HUES48 (cell line): ENCODE data around the gene NPAS4.
A peak's percentile ranks its signal among the peaks of the same experiment; 100 is the strongest.

Source experiments
- H3K27ac ChIP-seq: one replicate; pipeline ENCODE4 v1.7.0; 2013; ENCODE audit warnings: low read depth, low read length, inconsistent platforms
- H3K27me3 ChIP-seq: 2 replicates; pipeline ENCODE4 v1.6.1; 2013; ENCODE audit warnings: mild to moderate bottlenecking, low read length; ENCODE audit not compliant: control insufficient read depth, insufficient read depth
- H3K36me3 ChIP-seq: 2 replicates; pipeline ENCODE4 v1.6.1; 2013; ENCODE audit warnings: low read length; ENCODE audit not compliant: control insufficient read depth, insufficient read depth
- H3K4me1 ChIP-seq: 2 replicates; pipeline ENCODE4 v1.6.1; 2013; ENCODE audit warnings: mild to moderate bottlenecking, low read length; ENCODE audit not compliant: control insufficient read depth, insufficient read depth
- H3K4me3 ChIP-seq: 2 replicates; pipeline ENCODE4 v1.5.1; 2013; ENCODE audit warnings: mild to moderate bottlenecking, low read depth, low read length
- H3K9ac ChIP-seq: 2 replicates; pipeline ENCODE4 v1.6.1; 2013; ENCODE audit warnings: mild to moderate bottlenecking, low read depth, low read length, moderate library complexity
- H3K9me3 ChIP-seq: 2 replicates; pipeline ENCODE4 v1.6.1; 2013; ENCODE audit warnings: low read length; ENCODE audit not compliant: control insufficient read depth, insufficient read depth

The NPAS4 gene

DNA sequence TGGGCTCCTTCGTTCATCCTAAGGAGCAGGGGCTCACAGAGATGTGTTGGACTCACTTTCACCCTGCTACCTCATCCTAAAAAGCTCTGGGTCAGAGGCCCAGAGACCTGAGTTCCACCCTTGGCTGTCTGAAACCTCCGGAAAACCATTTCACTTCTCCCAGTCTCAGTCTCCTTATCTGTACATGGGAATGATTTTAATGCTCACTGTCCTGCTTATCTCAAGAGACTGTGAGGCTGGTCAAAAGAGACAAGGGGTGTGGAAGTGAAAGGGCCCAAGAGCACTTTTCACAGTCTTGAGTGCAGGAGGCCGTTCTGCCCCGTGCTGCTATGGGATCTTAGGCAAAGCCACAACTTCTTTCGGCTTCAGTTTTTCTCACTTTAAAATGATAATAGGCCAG, 13.2 kb upstream of the NPAS4 start:
- no peak overlapping the region for H3K27ac ChIP-seq
- H3K4me1 ChIP-seq: peaks cover 6% of the 10 kb centered on the region; the same call in 1 of the 2 replicates
- H3K4me3 ChIP-seq: no peak overlapping the region
- no peaks in the 10 kb centered on the region for H3K9me3 ChIP-seq
- peaks cover 4% of the 10 kb centered on the region; the same call in 1 of the 2 replicates for H3K27me3 ChIP-seq
- no peak overlapping the region for H3K9ac ChIP-seq
- no peaks in the 10 kb centered on the region for H3K36me3 ChIP-seq

DNA sequence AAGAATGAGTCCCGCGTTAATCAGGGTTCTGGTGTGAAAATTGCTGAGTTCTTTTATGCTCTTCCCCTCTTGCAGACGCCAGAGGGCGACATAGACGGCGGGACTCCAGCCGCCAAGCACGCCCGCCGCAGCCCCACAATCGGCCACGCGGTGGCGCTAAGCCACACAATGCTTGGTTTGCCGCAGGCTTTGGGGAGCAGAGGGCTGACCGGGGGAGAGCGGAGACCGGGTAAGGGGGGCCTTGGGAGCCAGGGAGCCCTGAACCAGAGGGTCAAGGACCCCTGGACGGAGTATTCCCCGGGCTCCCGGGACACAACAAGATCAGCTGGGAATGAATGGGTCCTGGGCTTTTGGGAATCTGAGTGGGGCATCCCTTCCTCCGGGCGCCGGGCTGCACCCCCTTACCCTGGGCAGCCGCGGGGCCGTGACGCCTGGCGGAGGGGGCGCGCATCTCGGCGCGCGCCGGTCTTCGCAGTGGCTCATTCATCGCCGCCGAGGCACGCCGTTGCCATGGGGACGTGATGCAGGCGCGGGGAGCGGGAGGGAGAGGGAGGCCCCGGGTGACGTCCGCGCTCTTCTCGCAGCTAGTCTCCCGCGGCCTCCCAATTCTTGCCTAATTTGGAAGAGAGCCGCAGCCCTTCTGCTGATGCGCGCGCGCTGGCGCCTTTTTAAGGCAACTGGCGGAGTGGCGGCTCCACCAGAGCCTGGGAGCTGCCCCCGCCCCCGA, 12.2 kb upstream of the NPAS4 start:
- Histone ChIP-seq H3K4me1 (peaks cover 11% of the 10 kb centered on the region), H3K9ac (no peak overlapping the region; the same call in 1 of the 2 replicates), H3K27me3 (peaks cover 4% of the 10 kb centered on the region; the same call in 1 of the 2 replicates), H3K36me3 (no peaks in the 10 kb centered on the region), H3K4me3 (peak overlapping the region; percentile 66), H3K9me3 (no peaks in the 10 kb centered on the region), H3K27ac (peak overlapping the region; percentile 65)

DNA sequence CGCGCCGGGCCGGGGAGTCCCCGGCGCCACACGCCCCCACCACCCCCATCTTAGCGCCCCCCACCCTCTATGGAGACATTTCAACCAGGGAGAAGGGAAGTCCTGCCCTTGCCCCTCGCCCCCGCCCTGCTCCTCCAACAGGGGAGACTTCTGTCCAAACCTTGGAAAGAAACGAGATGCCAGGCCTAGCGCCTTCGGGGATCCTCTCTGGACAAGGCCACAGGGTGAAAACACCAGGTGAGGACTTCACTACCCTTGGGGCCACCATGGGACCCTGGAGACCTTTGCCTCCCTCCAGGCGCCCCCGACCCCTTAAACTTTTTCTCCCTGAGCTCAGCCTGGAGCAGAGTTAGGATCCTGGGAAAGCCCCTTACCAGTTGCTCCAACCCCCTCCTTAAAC, 11.6 kb upstream of the NPAS4 start:
- Histone ChIP-seq H3K4me3 (peak overlapping the region; percentile 33; the same call in 1 of the 2 replicates), H3K9me3 (no peaks in the 10 kb centered on the region), H3K36me3 (no peaks in the 10 kb centered on the region), H3K27me3 (peaks cover 4% of the 10 kb centered on the region; the same call in 1 of the 2 replicates), H3K9ac (no peak overlapping the region; the same call in 1 of the 2 replicates), H3K27ac (peak overlapping the region; percentile 65), H3K4me1 (peaks cover 14% of the 10 kb centered on the region)

DNA sequence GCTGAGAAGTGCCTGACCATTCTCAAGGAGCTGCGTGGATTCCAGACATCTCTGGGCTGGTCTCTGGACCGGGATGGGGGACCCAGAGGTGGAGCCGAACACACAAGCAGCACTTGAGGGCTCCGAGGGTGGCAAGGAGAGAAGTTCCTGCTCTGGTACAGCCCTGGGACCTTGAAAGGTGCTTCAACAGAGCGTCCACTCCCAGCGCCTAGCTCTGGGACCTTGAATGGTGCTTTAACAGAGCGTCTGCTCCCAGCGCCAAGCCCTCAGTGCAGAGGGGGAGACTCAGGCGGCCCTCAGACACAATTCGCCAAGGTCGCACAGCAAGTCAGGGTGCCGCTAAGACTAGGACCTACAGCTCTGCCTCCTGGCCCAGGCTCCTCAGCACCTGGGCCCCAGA, 10.6 kb upstream of the NPAS4 start:
- H3K9ac ChIP-seq: no peak overlapping the region
- H3K27me3 ChIP-seq: peaks cover 4% of the 10 kb centered on the region; the same call in 1 of the 2 replicates
- no peaks in the 10 kb centered on the region for H3K36me3 ChIP-seq
- no peak overlapping the region for H3K27ac ChIP-seq
- no peak overlapping the region for H3K4me3 ChIP-seq
- no peaks in the 10 kb centered on the region for H3K9me3 ChIP-seq
- H3K4me1 ChIP-seq: peaks cover 24% of the 10 kb centered on the region

DNA sequence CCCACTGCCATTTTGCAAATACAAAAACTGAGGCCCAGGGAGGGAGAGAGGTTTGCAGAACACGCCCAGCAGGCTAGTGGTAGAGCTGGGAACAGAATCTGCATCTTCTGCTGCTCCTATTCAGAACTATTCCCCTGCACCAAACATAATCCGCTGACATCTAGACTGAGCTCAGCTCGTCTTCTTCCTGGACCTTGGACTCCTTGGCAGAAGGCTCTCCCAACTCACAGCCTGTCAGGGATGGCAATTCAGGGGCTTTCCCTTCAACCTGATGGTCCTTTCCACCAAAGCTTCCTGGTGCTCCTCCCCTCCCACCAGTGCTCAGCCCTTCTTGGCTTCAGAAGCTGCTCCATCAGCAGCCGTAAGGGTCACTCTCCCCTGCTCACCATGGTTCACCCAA, 9.5 kb upstream of the NPAS4 start:
- H3K4me3 ChIP-seq: no peak overlapping the region
- H3K27me3 ChIP-seq: no peaks in the 10 kb centered on the region; the same call in 1 of the 2 replicates
- H3K4me1 ChIP-seq: peaks cover 25% of the 10 kb centered on the region
- no peak overlapping the region for H3K27ac ChIP-seq
- H3K36me3 ChIP-seq: no peaks in the 10 kb centered on the region
- H3K9ac ChIP-seq: no peak overlapping the region
- H3K9me3 ChIP-seq: no peaks in the 10 kb centered on the region

DNA sequence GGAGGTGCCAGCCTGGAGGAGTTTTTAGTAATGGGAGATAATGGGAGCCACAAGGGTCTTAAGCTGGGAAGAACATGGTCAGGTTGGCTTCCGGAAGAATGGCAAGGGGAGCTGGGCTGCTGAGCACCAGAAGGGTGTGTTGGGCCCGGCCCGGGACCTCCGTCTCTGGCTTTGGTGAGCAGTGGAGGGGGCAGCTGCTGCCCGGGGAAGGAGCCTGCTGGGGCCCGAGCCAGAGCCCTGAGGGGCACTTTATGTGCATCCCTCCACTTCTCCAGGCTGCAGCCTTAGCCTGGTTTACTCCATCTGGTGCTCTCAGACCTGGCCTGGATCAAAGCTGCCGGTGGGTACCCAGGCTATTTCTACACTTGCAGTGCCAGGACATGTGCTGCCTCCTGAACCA, 8.7 kb upstream of the NPAS4 start:
- Histone ChIP-seq H3K4me3 (no peak overlapping the region), H3K27me3 (no peaks in the 10 kb centered on the region; the same call in 1 of the 2 replicates), H3K4me1 (peaks cover 25% of the 10 kb centered on the region), H3K9ac (no peak overlapping the region), H3K36me3 (no peaks in the 10 kb centered on the region), H3K27ac (no peak overlapping the region), H3K9me3 (no peaks in the 10 kb centered on the region)

DNA sequence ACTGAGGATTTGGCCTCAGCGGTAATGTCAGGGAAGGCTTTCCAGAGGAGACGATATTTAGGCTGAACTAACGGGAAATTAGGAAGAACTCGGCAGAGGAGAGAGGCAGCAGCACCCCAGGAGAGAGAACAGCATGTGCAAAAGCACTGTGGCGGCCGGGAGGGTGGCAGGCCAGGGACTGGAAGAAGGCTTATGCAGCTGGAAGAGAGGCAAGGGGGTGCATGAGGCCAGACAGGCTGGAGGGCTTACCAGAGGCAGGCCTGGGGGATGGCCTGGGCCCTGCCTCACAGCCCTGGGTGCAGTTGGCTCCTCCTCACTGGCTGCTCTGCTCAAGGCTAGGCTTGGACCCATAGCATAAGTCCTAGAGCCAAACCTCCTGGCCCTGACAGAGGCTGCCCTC, 7.7 kb upstream of the NPAS4 start:
- no peaks in the 10 kb centered on the region for H3K27me3 ChIP-seq
- peaks cover 34% of the 10 kb centered on the region for H3K4me1 ChIP-seq
- H3K9me3 ChIP-seq: no peaks in the 10 kb centered on the region
- H3K9ac ChIP-seq: no peak overlapping the region
- no peak overlapping the region for H3K4me3 ChIP-seq
- no peaks in the 10 kb centered on the region for H3K36me3 ChIP-seq
- peak overlapping the region; percentile 87 for H3K27ac ChIP-seq

DNA sequence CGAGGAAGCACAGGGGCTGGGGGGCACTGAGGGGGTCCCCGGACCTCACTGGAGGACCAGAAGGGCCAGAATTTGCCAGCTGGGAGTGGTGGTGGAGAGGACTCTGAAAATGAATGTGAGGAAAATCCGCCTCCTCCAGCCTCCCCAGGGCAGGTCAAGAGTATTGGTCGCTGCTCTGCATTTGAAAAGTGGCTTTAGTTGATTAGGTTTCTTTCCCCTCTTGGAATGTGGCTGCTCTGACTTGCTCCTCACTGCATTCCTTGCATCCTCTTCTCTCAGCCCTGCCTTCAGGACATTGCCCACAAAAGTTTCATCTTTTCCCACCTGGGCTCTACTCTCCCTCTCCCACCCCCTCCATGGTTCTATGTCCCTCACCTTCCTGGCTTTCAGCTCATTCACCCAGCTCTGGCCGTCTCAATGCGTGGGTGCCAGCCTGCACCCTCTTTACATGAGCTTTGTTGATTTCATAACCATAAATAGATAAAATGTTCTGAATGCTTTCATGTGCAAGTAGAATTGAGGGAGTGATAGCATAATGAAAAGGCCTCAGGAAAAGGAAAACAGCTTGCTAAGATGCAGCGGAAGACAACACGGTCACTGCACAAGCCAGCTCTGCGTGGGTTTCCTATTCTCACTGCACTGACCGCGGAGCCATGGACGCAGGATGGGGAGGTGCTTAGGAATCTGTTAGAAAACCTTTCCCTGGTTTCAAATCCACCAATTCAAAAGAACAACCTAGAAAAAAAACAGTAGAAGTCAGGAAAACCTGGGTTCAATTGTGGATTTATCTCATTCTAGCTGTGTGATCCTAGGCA, 6.5 kb upstream of the NPAS4 start:
- H3K4me3 ChIP-seq: peak overlapping the region; percentile 25; the same call in 1 of the 2 replicates
- H3K9me3 ChIP-seq: no peaks in the 10 kb centered on the region
- H3K27ac ChIP-seq: peak overlapping the region; percentile 87
- H3K36me3 ChIP-seq: no peaks in the 10 kb centered on the region
- H3K4me1 ChIP-seq: peaks cover 43% of the 10 kb centered on the region
- H3K27me3 ChIP-seq: peaks cover 6% of the 10 kb centered on the region
- peak overlapping the region; percentile 19; the same call in 1 of the 2 replicates for H3K9ac ChIP-seq

DNA sequence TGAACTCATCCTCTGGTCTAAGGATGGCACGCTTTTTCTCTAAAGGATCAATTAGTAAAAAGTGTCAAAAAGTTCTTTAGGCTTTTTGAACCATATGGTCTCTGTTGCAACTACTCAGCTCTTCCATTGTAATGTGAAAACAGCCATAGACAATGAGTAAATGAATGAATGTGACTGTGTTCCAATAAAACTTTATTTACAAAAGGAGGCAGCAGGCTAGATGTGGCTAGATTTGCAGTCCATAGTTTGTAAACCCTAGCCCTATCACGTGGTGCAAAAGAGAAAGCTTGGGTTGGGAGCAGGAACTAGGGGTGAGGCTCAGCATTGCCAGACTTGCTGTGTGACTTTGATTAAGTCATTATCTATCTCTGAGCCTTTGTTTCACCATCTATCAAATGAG, 5.4 kb upstream of the NPAS4 start:
- no peaks in the 10 kb centered on the region for H3K9me3 ChIP-seq
- no peak overlapping the region for H3K4me3 ChIP-seq
- peaks cover 47% of the 10 kb centered on the region for H3K4me1 ChIP-seq
- peaks cover 16% of the 10 kb centered on the region for H3K27me3 ChIP-seq
- no peak overlapping the region for H3K27ac ChIP-seq
- H3K36me3 ChIP-seq: no peaks in the 10 kb centered on the region
- no peak overlapping the region for H3K9ac ChIP-seq

DNA sequence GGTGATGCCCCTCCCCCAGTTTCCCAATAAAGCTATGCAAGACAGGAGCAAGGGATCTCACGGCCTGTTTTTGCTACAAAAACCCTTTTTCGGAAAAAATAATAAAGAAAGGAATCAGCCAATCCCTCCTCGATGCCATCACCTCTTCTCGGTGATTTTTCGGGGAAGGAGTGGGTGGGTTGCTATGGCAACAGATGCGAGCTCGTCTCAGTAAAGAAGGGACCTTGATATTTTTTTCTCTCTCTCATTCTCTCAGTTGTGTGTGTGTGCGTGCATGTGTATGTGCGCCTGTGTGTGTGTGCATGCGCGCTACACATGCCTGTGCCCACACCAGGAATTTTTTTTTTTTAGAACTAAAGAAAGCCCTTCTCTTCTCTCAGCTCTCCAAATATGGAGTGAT, 3.8 kb upstream of the NPAS4 start:
- H3K36me3 ChIP-seq: no peaks in the 10 kb centered on the region
- no peaks in the 10 kb centered on the region for H3K9me3 ChIP-seq
- H3K27me3 ChIP-seq: peaks cover 26% of the 10 kb centered on the region
- no peak overlapping the region for H3K4me3 ChIP-seq
- H3K4me1 ChIP-seq: peaks cover 47% of the 10 kb centered on the region
- H3K27ac ChIP-seq: no peak overlapping the region
- no peak overlapping the region for H3K9ac ChIP-seq
